ENCODE data around the gene AJAP1. TPM values are rescaled to one million over a fixed set of nuclear protein-coding genes. Genes with fewer than 3 reads are reported as not detected.
"Not testable (repeated sequence)": the region's sequence is repeated elsewhere in the genome, so short reads cannot be mapped to it uniquely, and the experiment has no call there.

The AJAP1 gene
- total RNA-seq, 1 experiment from 2014 or later = 15.1 TPM

DNA sequence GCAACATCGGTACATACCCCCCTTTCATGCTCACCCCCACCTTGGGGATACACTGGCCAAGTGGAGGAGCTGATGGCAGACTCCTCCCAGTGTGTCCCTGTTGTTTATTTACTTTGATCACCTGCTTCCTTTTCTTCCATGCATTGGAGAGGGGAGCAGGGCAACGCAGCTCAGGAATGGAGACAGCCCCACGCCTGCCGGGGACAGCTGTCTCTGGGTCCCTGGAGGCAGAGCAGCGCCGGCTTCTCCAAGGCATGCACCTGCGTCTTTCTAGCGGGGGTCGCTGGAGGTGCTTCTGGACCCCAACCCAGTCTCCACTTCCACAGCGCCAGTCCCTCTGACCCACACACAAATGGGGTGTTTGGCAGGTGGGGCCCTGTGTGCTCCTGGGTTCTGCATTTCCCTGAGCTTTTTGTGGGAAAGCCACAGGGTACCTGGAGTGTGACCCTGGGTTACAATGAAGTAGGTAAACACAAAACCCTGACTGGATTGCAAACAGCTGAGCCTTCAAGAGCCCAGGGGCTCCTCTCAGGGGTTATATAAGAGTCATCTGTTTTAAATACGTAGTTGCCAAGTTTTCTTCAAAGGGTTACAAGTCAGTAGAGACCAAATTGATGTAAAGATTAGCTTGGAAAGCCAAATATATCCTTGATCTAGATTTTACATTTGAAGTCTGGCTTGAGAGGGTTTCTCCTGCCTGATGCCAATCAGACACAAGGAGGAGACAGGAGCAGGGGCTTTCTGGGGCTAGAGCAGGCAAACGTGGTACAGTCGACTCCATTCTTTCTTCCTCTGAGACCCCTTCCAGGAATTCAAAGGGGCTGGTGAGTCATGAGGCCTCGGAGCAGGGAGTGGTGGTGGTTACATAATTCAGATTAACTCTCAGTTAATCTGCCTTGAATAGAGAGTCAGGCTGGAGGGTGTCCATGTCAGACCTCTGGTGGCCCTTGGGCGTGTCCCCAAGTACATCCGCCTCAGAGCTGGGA lies 4.5 kb downstream of the AJAP1 start:
- no peak overlapping the region for H3K4me3 ChIP-seq (ENCODE audit: insufficient read depth, low read depth, low read length)
- no peaks in the 10 kb centered on the region for H3K36me3 ChIP-seq (replicated peaks; ENCODE audit: control insufficient read depth, insufficient read depth, low read length)
- peaks cover 38% of the 10 kb centered on the region for H3K27me3 ChIP-seq (ENCODE audit: control insufficient read depth, insufficient read depth, low read length)
- DNase-seq = peak; percentile 65

DNA sequence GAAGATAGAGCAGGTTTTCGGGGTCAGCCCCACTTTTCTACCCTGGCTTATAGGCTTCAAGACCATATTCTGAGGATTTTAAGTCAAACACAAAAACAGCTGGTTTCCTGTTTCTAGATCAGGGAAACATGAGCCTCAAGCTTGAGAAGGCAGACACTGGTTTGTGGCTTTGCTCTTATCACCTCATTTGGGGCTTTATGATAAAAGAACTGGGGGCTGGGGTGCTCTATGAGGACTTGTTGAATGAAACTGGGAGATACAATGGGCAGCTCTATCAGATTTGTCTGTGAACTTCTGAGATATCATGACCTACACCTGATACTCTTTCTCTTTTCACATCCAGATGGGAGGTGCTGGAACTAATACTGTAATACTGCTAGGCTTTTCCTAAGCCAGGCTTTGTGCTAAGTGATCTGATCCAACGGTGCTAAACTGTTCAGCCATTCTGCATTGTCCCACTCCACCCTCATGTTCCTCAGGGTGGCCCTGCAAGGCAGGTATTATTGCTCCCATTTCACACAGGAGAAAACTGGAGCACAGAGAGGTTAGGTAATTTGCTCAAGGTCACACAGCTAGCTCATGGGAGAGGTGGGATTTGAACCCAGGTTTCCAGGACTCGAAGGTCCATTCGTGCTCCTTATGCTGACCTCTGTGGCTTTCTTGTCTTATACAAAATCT lies 6.6 kb downstream of the AJAP1 start:
- H3K36me3 ChIP-seq (replicated peaks; ENCODE audit: control insufficient read depth, insufficient read depth, low read length) = no peaks in the 10 kb centered on the region
- no peak for DNase-seq
- H3K27me3 ChIP-seq (ENCODE audit: control insufficient read depth, insufficient read depth, low read length) = peaks cover 21% of the 10 kb centered on the region
- H3K4me3 ChIP-seq (ENCODE audit: insufficient read depth, low read depth, low read length) = no peak overlapping the region

DNA sequence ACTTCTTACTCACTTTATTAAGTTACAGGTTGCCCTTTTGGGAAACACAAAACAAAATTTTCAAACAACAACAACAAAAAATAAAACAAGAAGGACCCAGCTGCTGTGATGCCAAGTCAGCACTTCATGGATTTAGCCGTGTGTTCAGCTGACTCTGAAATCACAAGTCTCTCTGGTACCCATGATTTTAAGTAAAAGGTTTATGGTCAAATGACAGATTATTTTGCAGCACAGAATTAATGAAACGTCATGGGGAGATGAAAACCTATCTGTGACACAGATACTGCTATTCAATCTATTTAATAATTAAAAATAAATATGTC lies 7.1 kb downstream of the AJAP1 start:
- Histone ChIP-seq H3K27me3 (ENCODE audit: control insufficient read depth, insufficient read depth, low read length) (peaks cover 17% of the 10 kb centered on the region), H3K4me3 (ENCODE audit: insufficient read depth, low read depth, low read length) (no peak overlapping the region), H3K36me3 (replicated peaks; ENCODE audit: control insufficient read depth, insufficient read depth, low read length) (no peaks in the 10 kb centered on the region)
- no peak for DNase-seq

DNA sequence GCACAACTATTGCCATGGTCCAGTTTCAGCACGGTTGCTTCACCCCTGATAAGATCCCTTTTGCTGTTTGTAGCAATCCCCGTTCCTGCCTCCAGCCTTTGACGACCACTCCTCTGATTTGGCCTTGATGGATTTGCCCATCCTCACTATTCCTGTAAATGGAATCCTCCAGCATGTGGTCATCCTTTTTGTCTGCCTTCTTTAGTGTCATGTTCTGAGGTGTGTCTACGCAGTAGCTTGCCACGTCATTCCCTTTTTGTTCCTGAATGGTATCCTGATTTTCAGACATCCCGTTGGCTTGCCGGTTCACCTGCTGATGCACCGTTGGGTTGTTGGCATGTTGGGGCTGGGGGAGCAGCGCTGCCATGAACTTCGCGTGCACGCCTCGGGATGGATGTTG lies 7.8 kb downstream of the AJAP1 start:
- Histone ChIP-seq H3K27me3 (ENCODE audit: control insufficient read depth, insufficient read depth, low read length) (peaks cover 12% of the 10 kb centered on the region), H3K36me3 (replicated peaks; ENCODE audit: control insufficient read depth, insufficient read depth, low read length) (no peaks in the 10 kb centered on the region), H3K4me3 (ENCODE audit: insufficient read depth, low read depth, low read length) (no peak overlapping the region)
- DNase-seq = no peak

DNA sequence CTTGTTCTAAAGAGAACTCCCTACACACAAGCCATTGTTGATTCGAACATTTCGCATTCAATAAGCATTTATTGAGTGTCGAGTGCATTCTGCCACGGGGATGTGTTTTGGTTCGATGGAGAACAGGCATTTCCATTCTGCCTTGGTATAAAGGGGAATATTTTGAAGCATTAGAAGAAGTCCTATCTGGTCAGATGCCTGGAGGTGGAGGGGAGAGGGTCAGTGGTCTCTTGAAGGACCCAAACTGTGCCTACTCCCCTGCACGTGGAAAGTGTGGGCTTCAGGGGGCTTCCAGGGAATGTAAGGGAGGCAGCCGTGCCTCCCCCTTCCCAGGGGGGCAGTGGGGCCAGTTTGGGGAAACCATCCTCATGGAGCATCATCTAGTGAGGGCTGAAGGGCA lies 8.3 kb downstream of the AJAP1 start:
- H3K4me3 ChIP-seq (ENCODE audit: insufficient read depth, low read depth, low read length) = no peak overlapping the region
- no peaks in the 10 kb centered on the region for H3K36me3 ChIP-seq (replicated peaks; ENCODE audit: control insufficient read depth, insufficient read depth, low read length)
- H3K27me3 ChIP-seq (ENCODE audit: control insufficient read depth, insufficient read depth, low read length) = peaks cover 7% of the 10 kb centered on the region
- DNase-seq = no peak

DNA sequence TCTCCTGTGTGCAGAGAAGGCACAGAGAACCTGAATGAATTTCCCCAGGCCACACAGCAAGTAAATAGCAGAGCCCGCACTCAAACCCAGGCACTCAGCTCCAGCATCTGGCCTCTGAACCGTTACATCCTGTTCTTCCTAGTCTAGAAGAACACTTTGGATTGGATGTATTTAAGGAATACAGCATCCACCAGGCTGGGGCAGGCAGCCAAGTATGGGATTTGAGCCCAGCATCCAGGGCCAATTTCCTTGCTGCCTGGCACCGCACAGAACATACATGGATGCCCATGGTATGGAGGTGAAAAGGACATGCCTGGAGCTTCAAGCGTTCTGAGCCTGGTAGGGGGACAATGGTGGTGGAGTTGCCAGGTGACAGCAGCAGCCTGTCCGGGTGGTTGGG lies 9.7 kb downstream of the AJAP1 start:
- no peaks in the 10 kb centered on the region for H3K27me3 ChIP-seq (ENCODE audit: control insufficient read depth, insufficient read depth, low read length)
- DNase-seq = no peak

DNA sequence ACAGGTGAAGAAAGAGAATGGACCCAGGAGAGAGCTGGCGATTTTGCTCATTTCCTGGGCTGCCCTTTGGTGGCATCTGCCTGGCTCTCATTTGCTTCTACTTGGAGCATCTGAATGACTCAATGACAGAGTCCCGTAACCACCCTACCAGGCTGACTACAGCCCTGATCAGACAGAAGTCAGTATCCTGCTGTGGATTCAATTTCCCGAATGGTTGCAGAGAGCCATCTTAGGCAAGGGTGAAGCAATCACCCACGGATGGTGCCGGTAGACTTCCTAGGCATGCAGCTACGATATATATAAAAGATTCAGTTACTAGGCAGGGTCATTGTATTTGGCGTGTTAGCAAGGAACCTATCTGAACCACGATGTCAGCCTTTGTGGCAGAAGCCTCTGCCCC lies 10.2 kb downstream of the AJAP1 start:
- no peaks in the 10 kb centered on the region for H3K27me3 ChIP-seq (ENCODE audit: control insufficient read depth, insufficient read depth, low read length)
- no peaks in the 10 kb centered on the region for H3K36me3 ChIP-seq (replicated peaks; ENCODE audit: control insufficient read depth, insufficient read depth, low read length)
- DNase-seq = no peak
- no peak overlapping the region for H3K4me3 ChIP-seq (ENCODE audit: insufficient read depth, low read depth, low read length)

More for the DNA sequence above, 9.7 kb downstream of the AJAP1 start:
- Histone ChIP-seq H3K4me3 (ENCODE audit: insufficient read depth, low read depth, low read length) (no peak overlapping the region), H3K36me3 (replicated peaks; ENCODE audit: control insufficient read depth, insufficient read depth, low read length) (no peaks in the 10 kb centered on the region)

DNA sequence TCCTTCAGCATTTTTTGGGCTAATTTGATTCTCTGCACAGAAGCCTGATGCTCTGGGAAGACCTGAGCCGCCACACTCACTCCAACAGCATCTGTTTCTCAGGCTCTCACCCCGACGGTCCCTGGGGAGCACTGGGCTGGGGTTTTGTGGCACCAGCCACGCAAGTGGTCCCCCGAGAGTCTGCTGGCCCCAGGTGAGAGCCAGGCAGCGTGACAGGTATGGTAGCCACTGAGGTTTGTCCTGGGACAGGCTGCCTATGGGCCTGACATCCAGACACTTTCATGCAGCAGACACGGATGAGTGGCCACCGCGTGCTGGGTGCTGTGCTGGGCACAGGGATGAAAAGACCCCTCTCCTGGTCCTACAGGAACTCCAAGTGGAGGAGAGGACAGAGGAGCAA lies 11.0 kb downstream of the AJAP1 start:
- Histone ChIP-seq H3K4me3 (ENCODE audit: insufficient read depth, low read depth, low read length) (no peak overlapping the region), H3K27me3 (ENCODE audit: control insufficient read depth, insufficient read depth, low read length) (no peaks in the 10 kb centered on the region), H3K36me3 (replicated peaks; ENCODE audit: control insufficient read depth, insufficient read depth, low read length) (no peaks in the 10 kb centered on the region)
- no peak for DNase-seq

DNA sequence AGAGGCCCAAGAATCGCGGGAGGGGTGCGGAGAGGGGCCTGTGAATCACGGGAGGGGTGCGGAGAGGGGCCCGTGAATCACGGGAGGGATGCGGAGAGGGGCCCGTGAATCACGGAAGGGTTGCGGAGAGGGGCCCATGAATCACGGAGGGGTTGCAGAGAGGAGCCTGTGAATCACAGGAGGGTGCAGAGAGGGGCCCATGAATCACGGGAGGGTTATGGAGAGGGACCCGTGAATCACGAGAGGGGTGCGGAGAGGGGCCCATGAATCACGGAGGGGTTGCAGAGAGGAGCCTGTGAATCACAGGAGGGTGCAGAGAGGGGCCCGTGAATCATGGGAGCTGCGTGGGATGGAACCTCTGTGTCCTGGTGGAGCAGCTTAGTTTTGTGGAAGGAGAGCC lies 12.3 kb downstream of the AJAP1 start:
- not testable (repeated sequence) for H3K27me3 ChIP-seq (ENCODE audit: control insufficient read depth, insufficient read depth, low read length); DNase-seq; H3K36me3 ChIP-seq (replicated peaks; ENCODE audit: control insufficient read depth, insufficient read depth, low read length); H3K4me3 ChIP-seq (ENCODE audit: insufficient read depth, low read depth, low read length)

DNA sequence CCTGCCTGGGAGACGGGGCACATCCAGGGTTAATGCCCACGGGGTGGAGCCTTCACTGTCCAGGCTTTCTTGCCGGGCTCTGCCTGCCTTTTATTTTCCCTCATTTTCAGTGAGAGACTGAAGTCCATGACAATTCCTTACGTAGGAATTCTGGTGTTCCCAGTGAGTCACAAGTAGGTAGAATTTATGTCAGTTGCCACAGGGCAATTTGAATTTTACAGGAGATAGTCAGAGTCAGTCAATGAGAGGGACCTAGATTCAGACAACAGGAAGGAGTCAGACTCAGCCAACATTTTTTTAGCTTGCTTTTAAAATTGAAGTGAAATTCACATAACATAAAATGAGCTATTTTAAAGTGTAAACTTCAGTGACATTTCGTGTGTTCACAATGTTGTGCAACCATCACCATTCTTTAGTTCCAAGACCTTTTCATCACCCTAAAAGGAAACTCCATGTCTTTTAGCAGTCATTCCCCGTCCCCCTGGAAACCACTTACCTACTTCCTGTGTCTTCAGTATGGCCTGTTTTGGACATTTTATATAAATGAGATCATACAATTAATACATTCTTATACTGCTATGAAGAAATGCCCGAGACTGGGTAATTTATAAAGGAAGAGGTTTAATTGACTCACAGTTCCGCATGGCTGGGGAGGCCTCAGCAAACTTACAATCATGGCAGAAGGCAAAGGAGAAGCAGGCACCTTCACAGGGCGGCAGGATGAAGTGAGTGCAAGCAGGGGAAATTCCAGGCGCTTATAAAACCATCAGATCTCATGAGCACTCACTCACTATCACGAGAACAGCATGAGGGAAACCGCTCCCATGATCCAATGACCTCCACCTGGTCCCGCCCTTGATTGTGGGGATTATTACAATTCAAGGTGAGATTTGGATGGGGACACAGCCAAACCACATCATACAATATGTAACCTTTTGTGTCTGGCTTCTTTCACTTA lies 14.6 kb downstream of the AJAP1 start:
- Histone ChIP-seq H3K36me3 (replicated peaks; ENCODE audit: control insufficient read depth, insufficient read depth, low read length) (no peaks in the 10 kb centered on the region), H3K4me3 (ENCODE audit: insufficient read depth, low read depth, low read length) (no peak overlapping the region), H3K27me3 (ENCODE audit: control insufficient read depth, insufficient read depth, low read length) (no peaks in the 10 kb centered on the region)
- DNase-seq = no peak

DNA sequence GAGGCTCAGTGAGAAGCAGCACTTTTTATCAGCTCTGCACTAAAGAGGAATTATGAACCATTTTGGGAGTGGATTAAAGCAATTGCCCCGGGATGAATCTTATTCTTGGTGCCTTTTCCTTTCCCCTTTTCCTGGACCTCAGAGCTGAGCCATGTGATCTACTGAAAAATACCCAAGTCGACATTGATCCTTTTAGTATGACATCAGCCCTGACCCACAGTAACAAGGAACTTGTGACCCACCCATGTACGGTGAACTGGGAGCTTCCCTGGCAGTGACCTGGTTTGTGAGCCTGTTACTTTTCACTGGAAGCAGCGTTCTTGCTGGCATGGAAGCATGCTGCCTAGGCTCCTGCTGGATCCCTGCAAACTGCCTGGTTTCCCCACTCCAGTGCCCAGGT lies 15.9 kb downstream of the AJAP1 start:
- Histone ChIP-seq H3K27me3 (ENCODE audit: control insufficient read depth, insufficient read depth, low read length) (no peaks in the 10 kb centered on the region), H3K4me3 (ENCODE audit: insufficient read depth, low read depth, low read length) (no peak overlapping the region), H3K36me3 (replicated peaks; ENCODE audit: control insufficient read depth, insufficient read depth, low read length) (no peaks in the 10 kb centered on the region)
- no peak for DNase-seq

DNA sequence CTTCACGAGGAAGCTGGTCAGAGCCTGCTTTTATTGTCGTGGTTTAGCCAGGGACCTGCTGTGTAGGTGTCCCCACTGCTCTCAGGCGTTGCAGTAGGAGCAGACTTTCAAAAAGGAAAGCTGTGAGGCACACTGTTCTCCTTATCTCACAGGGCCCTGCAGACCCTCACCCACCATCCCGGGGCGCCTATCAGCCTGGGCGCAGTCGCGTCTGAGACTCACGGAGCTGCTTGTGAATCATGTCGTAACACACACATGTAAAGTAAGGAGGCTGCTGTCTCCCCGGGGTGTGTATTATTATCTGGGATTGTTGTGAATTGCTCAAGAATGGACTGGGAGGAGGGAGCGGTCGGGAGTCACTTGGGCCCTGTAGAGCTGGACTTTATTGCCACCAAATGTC lies 17.4 kb downstream of the AJAP1 start:
- H3K4me3 ChIP-seq (ENCODE audit: insufficient read depth, low read depth, low read length) = no peak overlapping the region
- no peaks in the 10 kb centered on the region for H3K27me3 ChIP-seq (ENCODE audit: control insufficient read depth, insufficient read depth, low read length)
- no peaks in the 10 kb centered on the region for H3K36me3 ChIP-seq (replicated peaks; ENCODE audit: control insufficient read depth, insufficient read depth, low read length)
- no peak for DNase-seq

DNA sequence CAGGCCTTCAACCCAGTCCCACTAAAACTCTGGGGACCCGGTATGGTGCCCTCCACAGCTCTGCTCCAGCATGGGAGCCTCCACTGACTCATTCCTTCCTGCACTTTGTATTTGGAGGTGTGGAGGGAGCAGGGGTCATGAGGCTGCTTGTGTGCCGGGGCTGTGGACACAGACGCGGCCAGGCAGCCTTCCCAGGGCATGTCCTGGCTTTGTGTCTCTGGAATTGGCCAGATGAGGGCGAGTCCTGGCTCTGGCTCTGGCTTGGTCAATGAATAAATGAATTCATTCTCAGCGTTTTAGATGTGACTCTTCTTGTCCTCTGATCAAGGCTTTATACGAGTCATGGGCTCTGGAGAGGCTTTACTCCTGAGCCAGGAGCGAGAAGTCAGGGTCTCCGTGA lies 19.1 kb downstream of the AJAP1 start:
- Histone ChIP-seq H3K4me3 (ENCODE audit: insufficient read depth, low read depth, low read length) (no peak overlapping the region), H3K36me3 (replicated peaks; ENCODE audit: control insufficient read depth, insufficient read depth, low read length) (no peaks in the 10 kb centered on the region), H3K27me3 (ENCODE audit: control insufficient read depth, insufficient read depth, low read length) (no peaks in the 10 kb centered on the region)
- DNase-seq = no peak

DNA sequence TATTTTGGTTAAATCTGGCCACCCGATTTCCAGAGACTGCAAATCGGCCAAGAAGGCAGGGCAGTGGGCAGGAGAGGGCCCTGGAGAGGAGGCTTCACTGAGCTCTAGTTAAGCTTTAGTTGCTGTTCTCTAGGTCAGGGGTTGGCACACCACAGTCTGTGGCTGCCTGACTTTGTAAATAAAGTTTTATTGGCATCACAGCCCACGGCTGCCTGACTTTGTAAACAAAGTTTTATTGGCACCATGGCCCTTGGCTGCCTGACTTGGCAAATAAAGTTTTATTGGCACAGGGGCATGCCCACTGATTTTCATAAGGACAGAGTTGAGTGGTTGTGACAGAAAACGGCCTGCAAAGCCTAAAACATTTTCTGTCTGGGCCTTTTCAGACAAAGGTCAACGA lies 19.7 kb downstream of the AJAP1 start:
- Histone ChIP-seq H3K36me3 (replicated peaks; ENCODE audit: control insufficient read depth, insufficient read depth, low read length) (no peaks in the 10 kb centered on the region), H3K4me3 (ENCODE audit: insufficient read depth, low read depth, low read length) (no peak overlapping the region), H3K27me3 (ENCODE audit: control insufficient read depth, insufficient read depth, low read length) (no peaks in the 10 kb centered on the region)
- DNase-seq = no peak

All from H7 (cell line).